Measurements from ENCODE around the gene MYO1D.
A peak's percentile ranks its signal among the peaks of the same experiment; 100 is the strongest.
"Not testable (repeated sequence)": the region's sequence is repeated elsewhere in the genome, so short reads cannot be mapped to it uniquely, and the experiment has no call there.

Gene MYO1D

DNA sequence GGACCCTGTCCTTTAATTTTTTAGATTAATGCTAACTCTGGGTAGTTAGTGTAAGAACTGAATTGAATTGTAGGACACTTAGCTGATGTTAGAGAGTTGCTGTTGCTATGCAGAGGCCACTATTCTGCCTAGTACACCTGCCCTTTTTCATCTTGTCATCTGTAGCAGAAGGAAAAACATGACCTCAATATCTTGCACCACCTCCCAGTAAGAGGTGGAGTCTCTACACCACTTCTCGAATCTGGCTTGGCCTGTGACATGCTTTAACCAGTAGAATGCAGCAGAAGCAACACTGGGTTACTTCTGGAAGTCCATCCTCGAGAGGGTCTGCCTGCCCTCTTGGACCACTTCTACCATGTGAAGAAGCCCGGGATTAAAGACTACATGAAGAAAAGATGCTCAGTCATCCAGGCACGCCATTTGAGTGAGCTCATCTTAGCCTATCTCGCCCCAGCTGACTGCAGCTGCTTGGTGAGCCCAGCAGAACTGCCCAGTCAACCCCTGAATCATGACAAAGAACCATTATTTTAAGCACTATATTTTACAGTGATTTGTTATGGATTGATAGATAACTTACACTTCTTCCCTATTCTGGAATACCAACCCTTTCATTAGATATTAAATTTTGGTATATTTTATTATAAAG is 153.5 kb downstream of the MYO1D start:
- peak; percentile 9 for DNase-seq

DNA sequence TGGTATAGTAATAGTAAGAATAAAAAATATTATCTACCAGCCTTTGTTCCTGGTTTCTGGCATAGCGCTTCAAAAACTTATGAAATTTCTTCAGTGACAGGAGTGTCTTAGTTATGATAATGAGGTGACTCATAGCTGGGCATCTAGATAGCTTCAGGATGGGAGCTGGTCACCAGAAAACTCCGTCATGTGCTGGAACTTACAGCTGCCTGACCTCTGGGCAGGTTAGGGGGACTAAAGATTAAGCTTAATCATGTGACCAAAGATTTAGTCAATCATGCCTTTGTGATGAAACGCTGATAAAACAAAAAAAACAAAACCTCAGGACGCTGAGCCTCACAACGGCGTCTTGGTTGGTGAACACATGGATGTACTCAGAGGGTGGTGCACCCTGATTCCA is 154.2 kb downstream of the MYO1D start:
- no peak for DNase-seq

DNA sequence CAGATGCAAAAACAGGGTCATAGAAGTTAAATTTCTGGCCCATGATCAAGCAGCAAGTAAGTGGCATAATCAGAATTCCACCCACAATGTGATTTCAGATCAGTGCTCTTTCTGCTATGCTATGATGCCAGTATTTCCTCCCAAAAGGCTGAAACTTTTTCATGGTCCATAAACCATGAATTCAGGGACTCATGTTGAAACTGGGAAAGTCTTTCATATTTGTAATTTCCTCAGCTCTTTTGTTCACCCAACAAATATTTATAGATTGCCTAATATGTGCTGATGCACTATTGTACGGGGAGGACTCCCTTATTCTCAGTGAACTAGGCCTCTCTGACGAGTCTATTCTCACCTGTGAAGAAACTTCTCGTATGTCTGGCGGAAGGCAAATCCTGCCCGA is 156.3 kb downstream of the MYO1D start:
- no peak for DNase-seq

DNA sequence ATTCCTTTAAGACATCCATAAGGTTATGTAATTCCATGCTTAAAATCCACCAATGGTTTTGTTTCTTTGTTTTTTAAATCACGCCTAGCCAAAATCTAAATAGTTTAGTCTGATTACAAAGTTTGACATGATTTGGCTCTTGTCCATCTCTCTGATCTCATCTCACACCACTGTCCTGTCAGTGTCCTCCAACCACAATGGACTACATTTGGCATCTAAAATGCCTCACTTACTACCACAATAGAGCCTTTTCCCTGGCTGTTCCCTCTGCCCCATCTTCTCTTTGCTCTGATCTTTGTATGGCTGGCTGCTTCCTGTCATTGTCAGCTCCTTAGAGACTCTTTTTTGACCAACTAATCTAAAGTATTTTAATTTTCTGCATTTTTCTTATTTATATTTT is 157.2 kb downstream of the MYO1D start:
- peak; percentile 72 for DNase-seq

DNA sequence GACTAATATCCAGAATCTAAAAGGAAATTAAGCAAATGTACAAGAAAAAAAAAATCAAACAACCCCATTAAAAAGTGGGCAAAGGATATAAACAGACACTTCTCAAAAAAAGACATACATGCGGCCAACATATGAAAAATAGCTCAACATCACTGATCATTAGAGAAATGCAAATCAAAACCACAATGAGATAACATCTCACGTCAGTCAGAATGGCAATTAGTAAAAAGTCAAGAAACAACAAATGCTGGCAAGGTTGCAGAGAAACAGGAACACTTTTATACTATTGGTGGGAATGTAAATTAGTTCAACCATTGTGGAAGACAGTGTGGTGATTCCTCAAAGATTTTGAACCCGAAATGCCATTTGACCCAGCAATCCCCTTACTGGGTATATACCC is 162.0 kb downstream of the MYO1D start:
- not testable (repeated sequence) for DNase-seq

DNA sequence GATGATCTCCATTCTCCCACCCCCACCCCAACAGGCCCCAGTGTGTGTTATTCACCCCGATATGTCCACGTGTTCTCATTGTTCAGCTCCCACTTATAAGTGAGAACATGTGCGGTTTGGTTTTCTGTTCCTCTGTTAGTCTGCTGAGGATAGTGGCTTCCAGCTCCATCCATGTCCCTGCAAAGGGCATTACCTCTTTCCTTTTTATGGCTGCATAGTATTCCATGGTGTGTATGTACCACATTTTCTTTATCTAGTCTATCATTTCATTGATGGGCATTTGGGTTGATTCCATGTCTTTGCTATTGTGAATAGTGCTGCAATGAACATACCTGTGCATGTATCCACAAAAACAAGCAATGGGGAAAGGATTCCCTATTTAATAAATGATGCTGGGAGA is 162.7 kb downstream of the MYO1D start:
- DNase-seq: not testable (repeated sequence)

DNA sequence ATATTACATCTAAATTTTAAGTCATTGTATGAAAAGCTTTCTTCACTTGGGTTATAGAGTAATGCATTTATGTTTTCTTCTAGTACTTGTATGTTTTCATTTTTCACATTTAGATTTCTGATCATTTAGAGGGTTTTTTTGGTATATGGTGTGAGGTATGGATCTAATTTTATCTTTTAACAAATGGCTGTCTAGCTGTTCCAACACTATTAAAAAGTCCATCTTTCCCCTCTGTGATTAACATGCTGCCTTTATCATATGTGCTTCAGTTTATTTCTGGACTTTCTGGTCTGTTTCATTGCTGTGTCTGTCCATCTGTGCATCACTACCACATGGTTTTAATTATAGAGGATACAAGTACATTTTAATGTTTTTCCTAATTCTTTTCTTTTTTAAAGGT is 163.8 kb downstream of the MYO1D start:
- no peak for DNase-seq

DNA sequence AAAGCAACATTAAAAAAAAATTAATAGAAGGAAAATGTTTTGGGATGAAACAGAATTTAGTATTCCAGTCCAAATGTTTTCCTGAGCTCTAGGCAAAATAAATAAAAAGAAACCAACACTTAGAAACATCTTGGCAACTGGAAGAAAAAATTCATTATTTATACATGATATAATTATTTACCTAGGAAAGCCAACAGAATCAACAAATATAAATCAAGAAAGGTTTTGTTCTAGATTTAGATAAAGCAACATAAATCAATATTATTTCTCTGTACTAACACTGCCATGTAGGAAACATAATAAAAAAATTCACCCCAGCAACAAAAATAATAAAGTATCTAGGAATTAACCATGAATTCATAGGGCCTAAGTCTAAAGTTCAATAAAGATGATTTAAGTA is 167.4 kb downstream of the MYO1D start:
- DNase-seq: no peak

DNA sequence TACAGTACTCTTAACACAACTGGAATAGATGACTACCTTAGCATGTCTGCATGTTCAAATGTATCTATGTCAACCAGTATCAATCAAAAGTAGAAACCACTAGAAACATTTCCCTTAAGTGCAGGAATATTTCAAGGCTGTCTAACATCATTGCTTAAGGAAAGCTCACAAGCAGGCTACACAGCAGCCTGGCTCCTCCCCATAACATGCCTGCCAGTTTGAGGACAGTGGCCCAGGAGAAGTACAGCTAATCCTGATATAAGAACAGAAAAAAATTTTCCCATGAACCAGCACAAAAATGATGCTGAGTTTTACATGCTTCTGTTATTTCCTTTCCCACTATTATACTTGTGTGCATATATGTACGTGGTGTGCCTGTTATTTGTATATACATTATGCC is 175.1 kb downstream of the MYO1D start:
- no peak for DNase-seq

DNA sequence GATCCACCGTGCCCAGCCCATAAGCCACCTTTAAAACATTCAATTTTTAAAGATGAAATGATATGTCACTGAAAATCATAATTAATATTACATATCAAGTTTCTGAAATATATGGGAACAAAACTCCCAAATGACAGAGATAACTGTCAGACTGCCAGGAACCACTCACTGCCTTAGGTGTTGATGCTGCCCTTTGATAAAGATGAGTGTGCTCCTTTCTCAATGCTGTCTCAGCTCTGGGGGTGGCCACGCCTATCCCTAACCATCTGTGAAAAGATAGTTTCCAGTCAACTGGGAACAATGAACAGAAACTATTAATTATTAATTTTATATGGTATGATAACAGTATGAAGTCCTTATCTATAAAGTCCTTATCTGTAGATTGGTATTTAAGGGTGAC is 177.7 kb downstream of the MYO1D start:
- DNase-seq: no peak

DNA sequence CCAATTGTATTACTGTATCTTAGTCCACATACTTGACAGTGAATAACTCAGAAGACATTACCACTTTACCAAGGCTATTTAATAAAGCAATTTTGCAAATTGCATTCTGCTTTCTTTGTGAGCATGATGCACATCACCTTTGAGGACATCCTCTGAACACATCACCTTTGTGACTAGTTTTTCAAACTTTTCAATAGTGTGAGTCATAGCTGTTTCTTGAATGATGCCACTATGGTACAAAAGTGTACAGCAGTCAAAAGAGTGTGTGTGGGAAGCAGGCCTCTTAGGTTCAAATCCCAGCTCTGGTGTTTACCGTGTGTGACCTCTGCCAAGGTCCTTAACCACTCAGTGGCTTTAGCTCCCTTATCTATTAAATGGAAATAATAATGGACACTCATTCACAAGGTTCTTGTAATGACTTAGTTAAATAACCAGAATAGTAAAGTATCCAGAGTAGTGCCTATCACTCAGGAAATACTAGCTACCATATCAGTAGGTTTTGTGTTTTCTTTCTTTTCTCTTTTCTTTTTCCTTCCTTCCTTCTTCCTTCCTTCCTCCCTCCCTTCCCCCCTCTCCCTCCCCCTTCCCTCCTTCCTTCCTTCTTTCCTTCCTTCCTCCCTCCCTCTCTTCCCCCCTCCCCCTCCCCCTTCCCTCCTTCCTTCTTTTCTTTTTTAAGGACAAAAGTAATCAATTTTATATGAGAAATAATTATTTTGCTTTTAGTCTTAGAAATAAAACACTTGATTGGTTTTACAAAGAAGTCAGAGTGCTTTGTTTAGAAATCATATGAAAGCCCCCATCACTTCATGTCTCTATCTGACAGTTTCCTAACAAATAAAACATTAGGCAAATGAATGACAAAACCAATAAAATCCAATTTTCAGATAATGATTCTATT is 178.9 kb downstream of the MYO1D start:
- no peak for DNase-seq

DNA sequence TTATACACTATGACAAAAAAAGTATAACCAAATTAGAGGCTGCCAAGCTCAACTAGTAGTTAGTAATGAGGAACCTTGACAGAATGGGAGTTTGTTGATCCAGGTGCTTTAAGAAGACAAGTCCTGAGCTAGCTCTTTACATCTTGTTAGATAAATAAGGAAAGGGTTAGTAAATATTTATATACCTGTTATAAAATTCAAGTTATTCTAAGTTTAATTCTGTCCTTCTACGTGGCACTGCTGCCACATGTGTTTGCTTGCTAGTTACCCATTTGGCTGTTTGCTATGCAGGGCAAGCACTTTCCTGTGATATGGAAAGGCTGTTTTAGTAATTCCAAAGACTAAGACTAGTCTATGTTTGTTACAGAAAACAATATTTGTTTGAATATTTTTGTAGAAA is 180.5 kb downstream of the MYO1D start:
- no peak for DNase-seq

DNA sequence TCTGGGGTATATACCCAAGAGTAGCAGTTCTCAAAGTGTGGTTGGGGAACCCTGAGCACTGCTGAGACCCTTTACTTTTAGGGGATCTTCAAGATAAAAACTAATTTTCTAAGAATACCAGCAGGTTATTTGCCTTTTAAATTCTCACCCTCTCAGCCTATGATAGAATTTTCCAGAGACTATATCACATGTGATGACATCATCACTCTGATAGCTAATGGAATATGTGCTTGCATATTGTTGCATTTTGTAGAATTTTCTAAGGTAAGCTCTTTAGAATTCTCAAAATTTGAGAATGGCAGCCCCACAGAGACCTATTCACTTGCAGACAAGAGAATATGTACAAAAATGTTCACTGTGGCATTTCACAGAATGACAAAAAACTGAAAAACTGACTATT is 181.1 kb downstream of the MYO1D start:
- DNase-seq: no peak

DNA sequence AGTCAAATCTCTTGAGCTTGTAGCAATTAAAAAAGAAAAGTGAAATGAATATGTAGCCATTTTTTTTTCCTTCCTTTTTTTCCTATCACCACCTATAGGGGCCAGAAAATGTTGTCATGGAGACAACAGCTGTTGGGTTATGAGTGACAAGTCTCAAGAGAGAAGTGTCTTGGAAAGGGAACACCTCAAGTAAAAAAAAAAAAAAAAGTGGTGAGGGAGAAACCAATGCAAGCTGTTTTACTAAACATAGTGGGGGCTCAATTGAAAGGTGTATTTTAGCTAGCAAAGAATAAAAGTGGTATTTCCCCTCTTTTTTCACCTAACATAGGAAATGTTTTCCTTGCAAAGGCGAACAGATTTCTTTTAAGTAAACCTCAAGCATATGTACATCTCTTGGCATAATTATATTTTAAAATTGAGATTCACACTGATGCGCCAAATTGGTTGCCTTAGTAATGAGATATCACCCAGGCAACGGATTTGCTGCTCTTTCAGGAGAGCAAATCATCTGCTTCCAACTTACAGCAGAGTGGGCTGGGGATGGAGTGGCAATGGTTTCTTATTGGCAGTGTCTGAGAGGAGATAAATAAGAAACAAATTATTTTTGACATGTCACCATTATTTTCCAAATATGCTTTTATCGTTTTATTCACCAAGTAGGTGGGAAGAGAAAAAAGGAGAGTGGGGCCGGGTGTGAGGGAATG is 183.6 kb downstream of the MYO1D start:
- DNase-seq: no peak

DNA sequence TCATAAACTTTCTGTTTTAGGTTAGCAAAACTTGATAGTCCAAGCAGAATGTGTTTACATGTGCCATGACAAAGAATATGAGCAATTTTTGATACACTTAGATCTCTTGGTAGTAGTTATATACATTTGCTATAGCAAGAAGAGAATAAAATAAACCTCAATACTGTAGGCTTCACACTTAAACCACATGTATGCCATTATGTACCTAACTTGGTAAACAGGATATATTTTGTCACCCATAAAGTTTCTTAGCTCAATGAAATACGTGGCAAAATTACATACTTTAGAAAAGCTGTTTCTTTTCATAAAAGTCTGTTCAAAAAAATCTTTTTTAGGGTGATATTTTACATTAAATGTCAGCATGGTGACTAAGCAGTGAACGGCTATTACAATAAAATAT is 184.7 kb downstream of the MYO1D start:
- no peak for DNase-seq

DNA sequence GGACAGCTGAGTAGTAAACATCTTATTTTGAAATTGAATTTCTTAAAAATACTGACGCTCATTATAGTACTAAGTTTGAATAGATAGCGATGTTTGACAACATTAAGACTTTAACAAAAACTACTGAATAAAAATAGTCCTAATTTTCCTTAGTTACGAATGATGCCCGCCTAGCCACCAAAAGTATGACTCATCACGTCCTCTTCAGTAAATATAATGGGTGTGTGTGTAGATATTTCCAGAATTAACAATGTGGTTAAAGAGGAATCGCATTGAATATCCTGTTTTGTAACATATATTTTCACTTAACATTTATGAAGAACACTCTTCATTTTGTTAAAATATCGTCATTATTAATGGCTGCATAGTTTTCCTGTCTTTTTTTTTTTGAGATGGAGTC is 187.6 kb downstream of the MYO1D start:
- DNase-seq: no peak

DNA sequence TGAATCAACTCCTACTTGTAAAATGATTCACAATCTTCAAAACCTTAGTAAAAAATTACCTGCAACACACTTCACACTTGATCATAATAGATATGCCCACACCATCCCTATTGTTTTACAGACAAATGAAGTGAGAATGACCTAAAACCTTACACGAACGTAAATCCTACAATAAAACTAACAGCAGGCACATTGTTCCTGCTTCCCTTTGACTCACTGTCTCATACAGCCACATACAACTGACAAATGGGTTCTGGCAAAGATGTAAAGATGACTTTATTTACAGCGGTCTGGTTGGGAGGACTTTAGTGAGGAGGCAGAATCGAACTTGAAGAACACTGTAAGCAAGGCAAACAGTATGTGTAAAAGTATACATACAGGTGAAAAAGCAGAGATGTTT is 188.7 kb downstream of the MYO1D start:
- no peak for DNase-seq

DNA sequence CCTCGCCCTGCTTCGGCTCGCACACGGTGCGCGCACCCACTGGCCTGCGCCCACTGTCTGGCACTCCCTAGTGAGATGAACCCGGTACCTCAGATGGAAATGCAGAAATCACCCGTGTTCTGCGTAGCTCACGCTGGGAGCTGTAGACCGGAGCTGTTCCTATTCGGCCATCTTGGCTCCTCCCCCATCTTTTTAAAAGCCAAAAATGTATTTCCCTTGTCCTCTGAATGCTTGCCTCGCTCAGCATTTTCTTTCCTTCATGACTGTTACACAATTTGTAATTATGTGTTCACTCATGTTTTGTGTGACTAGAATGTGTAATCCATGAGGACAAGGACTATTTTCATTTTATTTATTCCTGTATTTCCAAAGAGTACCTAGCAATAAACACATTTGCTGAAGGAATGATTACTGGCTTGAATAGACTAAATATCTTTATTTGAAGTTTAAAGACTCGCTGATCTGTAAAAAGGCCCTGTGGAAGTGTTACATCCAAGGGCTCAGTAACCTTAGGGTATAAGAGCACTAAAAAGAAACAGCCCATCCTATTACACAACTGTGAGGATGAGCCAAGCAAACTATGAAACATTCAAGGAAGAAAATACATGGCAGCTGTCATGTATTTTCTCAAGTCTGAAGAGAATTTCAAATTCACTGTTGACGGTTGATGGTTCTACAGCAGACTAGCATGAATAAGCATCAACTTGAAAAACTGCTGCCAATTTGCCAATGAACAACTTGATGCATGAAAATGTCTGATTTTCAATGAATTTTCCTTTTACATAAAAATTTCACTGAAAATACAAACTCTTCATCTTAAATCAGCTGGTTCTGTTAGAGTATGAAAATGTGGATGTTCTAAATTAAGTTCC is 192.6 kb downstream of the MYO1D start:
- no peak for DNase-seq

DNA sequence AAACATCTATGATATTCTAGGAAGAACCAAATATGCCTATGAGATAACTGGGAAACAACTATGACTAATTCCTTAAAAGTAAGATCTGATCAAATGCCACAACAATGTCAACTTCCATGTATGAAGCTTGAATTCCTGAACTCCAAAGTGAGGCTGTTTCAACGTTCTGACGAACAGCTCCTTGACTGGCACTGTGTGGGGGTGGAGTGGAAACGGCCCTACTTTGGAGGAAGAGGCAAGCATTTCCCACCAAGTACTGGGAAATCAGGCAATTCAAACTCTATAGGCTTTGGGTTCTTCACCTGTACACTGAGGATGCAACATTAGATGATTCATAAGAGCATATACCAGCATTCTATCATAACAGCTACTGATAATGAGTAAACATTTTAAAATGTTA is 203.0 kb downstream of the MYO1D start:
- no peak for DNase-seq

DNA sequence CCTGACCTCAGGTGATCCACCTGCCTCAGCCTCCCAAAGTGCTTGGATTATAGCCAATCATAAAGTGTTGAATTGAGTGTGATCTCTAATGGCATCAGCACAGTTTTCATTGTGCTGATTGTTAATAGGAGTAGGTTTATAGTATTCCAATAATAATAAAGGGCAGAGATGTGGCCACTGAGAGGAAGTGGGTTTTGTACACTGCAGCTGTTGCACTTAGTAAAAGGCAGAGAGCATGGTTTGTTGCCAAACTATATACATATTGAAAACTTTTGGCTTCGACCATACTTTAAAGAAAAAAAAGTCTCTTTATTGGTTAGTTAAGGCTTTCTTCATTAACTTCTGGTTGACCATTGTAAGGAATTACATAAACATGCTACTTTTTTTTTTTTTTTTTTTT is 204.2 kb downstream of the MYO1D start:
- DNase-seq: no peak

DNA sequence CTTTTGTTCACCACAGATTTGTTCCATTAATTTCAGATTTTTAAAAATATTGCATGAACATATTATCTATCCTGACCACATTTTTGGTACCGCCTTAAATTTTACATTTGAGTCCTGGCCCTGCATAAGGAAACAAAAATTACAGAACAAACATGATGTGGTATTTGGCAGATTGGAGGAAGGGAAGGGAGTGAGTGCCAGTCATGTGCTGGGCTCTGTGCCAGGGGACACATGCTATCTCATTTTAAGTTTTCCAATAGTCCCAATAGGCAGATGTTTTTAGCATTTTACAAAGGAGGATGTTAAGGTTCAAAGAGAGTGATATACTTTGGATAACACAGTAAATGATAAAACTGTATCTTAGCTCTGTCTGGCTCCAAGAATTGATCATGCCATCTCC is 205.0 kb downstream of the MYO1D start:
- DNase-seq: no peak

DNA sequence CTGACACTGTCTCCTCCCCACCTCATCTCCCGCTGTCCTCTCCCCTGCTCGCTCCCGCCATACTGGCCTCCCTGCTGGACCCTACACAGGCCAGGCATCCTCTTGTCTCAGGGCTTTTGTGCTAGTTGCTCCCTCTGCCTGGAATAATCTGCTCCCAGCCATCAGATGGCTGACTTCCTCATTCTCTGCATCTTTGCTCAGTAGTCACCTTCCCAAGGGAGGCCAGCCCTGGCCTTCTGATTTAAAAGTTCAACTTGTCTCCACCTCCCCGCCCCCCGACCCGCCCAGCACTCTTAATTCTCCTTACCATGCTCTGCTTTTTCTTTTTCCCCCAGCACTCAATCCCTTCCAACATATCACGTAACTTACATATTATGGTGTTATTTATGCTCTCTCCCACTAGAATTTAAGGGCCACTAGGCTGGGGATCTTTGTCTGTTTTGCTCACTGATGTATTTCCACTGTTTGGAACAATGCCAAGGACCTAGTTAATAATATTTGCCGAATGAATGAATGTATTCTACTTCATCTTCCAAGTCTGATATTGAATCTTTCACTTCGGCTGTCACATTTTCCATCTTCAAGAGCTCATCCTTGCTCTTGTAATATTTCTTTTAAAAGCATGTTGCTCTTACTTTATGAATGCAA is 211.9 kb downstream of the MYO1D start:
- DNase-seq: no peak

All from midbrain (tissue), 1 donor.